H1 (cell line): ENCODE measurements around the gene DSE. TPM values are rescaled to one million over a fixed set of nuclear protein-coding genes. Genes with fewer than 3 reads are reported as not detected.

ENCODE experiments used
- CBX5 ChIP-seq: fragments of 300-800, 300-1000 bp; sonication (generic); IDR thresholded peaks from 2 replicates; pipeline ENCODE4 v1.7.1; 2016; ENCODE audit warnings: antibody characterized with exemption, low read length, low read depth
- CHD2 ChIP-seq: IDR thresholded peaks from 2 replicates; pipeline ENCODE4 v1.6.1; 2012; ENCODE audit warnings: low read length, improper control_type of control experiment
- POLR2AphosphoS5 ChIP-seq: IDR thresholded peaks from 2 replicates; pipeline ENCODE4 v1.6.1; 2011; ENCODE audit warnings: low read depth, low read length
- polyA plus RNA-seq, 7 experiments: library from polyadenylated mRNA; depleted of rRNA in 3 of 7; stranded (reverse) in 5 of 7; unstranded in 2 of 7; fragments of >200 nt in 5 of 7; fragments of 200-250 nt in 2 of 7; gene quantifications; 1 replicate in 5 of 7; 2 replicates in 1 of 7; 4 replicates in 1 of 7; pipeline versions ENCODE4 v1.2.1 to v1.2.3, GENCODE V29; 2011 to 2013; ENCODE audit warnings: missing spikeins in 2 of 7, mixed read lengths in 2 of 7
- total RNA-seq: library from RNA; stranded (reverse); fragmentation: NEBNext Ultra II Directional; extraction: Animal tissue kit (Norgen Biotek cat#: 25700); gene quantifications from 2 replicates; pipeline ENCODE4 v1.2.1, GENCODE V29; 2021

Gene DSE
- total and polyA plus RNA-seq, 2 of the 8 experiments (the other 6 are each of a cell fraction or from before 2014, with no cell fraction given), result 32.5 to 94.4 TPM

- TF ChIP-seq CHD2, result no peak
- no peak for TF ChIP-seq CBX5
- TF ChIP-seq POLR2AphosphoS5, result no peak
Measured at GRCh38 chr6:116446399-116446798, 75.7 kb downstream of the DSE start (continued).
